KOPT-K1 (cell line): Measurements from ENCODE around the gene MLLT10.

Experiments
- H3K27ac ChIP-seq: fragments of 200-600 bp; sonication (generic); 2 replicates; pipeline ENCODE4 v1.5.1; 2016; ENCODE audit warnings: antibody characterized with exemption, mild to moderate bottlenecking, low read depth, low read length; ENCODE audit not compliant: poor library complexity, severe bottlenecking
- H3K36me3 ChIP-seq: fragments of 200-600 bp; sonication (generic); 2 replicates; pipeline ENCODE4 v1.5.1; 2017; ENCODE audit warnings: antibody characterized with exemption, mild to moderate bottlenecking, low read length, moderate library complexity; ENCODE audit not compliant: insufficient read depth
- H3K9me3 ChIP-seq: fragments of 200-600 bp; sonication (generic); 2 replicates; pipeline ENCODE4 v1.5.1; 2017; ENCODE audit warnings: antibody characterized with exemption, low read length, mild to moderate bottlenecking; ENCODE audit not compliant: insufficient read depth, poor library complexity, severe bottlenecking

The MLLT10 gene

DNA sequence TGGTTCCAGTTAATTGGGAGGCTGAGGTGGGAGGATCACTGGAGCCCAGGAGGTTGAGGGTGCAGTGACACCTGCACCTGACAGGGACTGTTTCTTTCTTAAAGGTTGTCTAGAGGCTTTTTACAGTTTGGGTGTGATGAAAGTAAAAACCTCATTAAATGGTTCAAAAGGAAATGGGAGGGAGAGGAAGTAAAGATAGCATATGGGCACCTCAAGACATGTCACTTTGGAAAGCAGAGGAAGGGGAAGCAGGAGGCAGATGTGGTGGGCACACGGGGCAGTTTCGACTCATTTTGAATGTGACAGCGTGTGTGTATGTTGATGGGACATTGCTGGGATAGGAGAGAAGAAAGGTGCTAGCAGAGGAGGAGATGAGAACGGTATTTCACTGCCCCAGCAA, 203.1 kb downstream of the MLLT10 start:
- H3K27ac ChIP-seq, result peak overlapping the region; percentile 11
- H3K36me3 ChIP-seq, result peaks cover 97% of the 10 kb centered on the region
- H3K9me3 ChIP-seq, result no peaks in the 10 kb centered on the region

DNA sequence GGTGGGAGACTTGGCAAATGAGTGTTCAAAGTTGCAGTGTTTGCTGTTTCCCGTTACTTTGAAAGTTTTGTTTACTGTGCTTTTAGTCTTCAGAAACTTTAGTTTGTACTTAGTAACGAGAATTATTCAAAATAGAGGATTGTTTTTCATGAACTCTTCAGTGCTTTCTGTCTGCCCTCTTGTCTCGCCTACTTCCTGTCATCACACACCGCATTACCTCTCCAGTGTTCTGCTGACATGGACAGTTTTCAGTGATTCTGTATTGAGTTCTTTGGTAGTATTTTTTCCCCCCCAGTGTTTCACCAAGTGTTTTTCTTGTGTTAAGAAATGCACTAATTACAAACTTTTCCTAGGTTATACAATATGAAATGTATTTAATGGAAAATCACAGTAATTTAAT, 207.0 kb downstream of the MLLT10 start:
- Histone ChIP-seq H3K36me3 (peaks cover 87% of the 10 kb centered on the region), H3K9me3 (no peaks in the 10 kb centered on the region), H3K27ac (no peak overlapping the region)

- Histone ChIP-seq H3K9me3 (no peaks in the 10 kb centered on the region), H3K27ac (no peak overlapping the region), H3K36me3 (peaks cover 68% of the 10 kb centered on the region)
Observed at GRCh38 chr10:21742740-21743412, 208.8 kb downstream of the MLLT10 start.

DNA sequence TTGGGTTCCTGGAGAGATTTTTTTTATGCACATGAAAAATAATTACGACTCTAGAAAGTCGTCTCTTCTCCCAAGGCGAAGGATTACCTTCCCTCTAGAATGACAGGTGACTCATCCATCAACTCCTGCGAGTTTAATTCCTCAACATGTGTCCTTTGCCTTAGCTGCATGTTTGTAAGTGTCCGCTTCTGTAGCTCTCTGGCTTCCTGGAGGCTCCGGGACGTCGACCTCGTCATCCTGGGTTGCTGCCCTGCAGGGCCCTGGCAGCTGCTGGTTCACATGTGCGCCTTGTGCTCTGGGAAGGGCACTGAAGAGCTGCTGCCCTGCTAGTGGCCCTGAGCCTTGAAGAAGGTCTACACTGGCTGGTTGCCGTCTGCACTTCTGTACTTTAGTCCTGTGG, 210.2 kb downstream of the MLLT10 start:
- Histone ChIP-seq H3K36me3 (peaks cover 55% of the 10 kb centered on the region), H3K27ac (no peak overlapping the region), H3K9me3 (no peaks in the 10 kb centered on the region)

GRCh38 chr10:21746118-21746517, 212.1 kb downstream of the MLLT10 start:
- H3K27ac ChIP-seq, result peak overlapping the region; percentile 13
- H3K9me3 ChIP-seq, result no peaks in the 10 kb centered on the region
- peaks cover 36% of the 10 kb centered on the region for H3K36me3 ChIP-seq

DNA sequence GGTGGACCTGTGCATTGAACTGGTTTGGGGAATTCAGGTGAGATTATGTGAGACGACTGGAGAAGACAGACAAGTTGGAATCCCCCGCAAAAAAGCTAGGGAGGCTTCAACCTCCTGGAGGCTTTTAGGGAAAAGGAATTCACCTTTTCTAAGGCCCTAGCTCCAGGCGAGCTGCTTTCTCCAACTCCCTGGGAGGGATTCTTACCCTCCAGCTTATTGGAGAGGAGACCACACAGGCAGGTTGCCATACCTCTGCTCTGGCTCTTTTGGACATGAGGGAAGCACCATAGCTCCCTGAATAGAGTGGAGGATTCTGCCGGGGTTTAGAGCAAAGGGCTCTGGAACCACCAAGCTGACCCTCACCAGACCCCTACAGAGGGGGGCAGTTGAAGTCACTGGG, 213.8 kb downstream of the MLLT10 start:
- Histone ChIP-seq H3K9me3 (no peaks in the 10 kb centered on the region), H3K36me3 (peaks cover 19% of the 10 kb centered on the region), H3K27ac (no peak overlapping the region)

- Histone ChIP-seq H3K9me3 (no peaks in the 10 kb centered on the region), H3K27ac (no peak overlapping the region)
Observed at GRCh38 chr10:21749788-21750187, 215.8 kb downstream of the MLLT10 start.

GRCh38 chr10:21750424-21750823, 216.4 kb downstream of the MLLT10 start:
- no peak overlapping the region for H3K27ac ChIP-seq
- no peaks in the 10 kb centered on the region for H3K9me3 ChIP-seq

More at GRCh38 chr10:21749788-21750187, 215.8 kb downstream of the MLLT10 start:
- peaks cover under 1% of the 10 kb centered on the region for H3K36me3 ChIP-seq

GRCh38 chr10:21751341-21752310, 217.6 kb downstream of the MLLT10 start:
- H3K36me3 ChIP-seq, result no peaks in the 10 kb centered on the region
- H3K27ac ChIP-seq, result no peak overlapping the region
- no peaks in the 10 kb centered on the region for H3K9me3 ChIP-seq

More at GRCh38 chr10:21750424-21750823, 216.4 kb downstream of the MLLT10 start:
- no peaks in the 10 kb centered on the region for H3K36me3 ChIP-seq

DNA sequence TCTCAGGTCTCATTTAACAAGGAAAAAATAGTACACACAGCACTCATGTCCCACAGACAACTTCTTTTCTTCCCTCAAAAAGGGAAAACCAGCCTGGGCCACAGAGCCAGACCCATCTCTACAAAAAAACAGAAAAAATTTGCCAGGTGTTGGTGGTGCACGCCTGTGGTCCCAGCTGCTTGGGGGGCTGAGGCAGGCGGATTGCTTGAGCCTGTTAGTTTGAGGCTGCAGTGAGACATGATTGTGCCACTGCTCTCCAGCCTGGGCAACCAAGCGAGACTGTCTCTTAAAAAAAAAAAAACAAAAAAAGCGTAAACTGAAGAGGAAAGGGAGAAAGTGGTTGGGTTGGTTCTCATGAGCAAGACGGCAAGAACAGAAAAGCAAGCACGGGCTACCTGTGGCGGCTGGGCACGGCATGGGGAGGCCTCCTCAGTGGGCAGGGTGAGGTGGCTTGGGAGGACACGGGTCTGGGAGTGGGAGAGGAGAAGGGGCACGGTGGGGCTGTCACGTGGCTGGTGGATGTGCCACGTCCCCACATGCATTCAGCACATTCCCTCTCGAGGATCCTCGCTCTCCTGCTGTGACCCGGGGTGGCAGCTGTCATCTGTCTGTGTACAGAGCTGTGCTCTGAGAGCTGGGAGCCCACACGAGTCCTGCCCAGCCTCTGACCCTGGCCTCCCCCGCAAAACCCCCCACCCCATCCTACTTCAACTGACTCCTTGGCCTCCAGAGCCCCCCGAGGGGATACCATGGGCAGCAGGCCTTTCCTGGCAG, 219.7 kb downstream of the MLLT10 start:
- Histone ChIP-seq H3K27ac (no peak overlapping the region), H3K9me3 (no peaks in the 10 kb centered on the region), H3K36me3 (no peaks in the 10 kb centered on the region)

DNA sequence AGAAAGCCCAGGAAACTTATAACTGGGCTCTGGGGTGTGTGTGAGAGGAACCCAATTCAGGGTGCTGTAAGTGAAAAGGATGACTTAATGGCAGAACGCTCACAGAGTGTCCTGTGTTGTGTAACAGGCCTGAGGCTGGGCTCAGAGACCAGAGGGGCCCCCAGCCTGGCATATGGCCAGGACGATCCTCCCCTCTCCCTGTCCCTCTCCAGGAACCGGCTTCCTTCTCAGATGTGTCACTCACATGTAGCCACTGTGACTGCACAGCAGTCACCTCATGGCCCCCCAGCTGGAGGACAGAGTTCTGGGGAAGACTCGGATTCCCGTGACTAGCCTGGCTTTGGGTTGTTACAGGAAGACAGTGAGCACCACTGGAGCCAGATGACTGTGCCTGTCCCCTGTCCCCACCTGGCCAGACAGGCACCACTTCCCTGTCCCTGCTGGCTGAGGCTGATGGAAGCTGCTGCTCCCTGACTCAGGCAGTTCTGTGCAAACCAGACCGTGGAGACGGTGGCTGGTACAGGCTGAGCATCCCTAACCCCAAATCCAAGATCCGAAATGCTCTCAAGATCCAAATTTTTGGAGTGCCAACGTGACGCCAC, 220.5 kb downstream of the MLLT10 start:
- Histone ChIP-seq H3K9me3 (no peaks in the 10 kb centered on the region), H3K36me3 (0 out of 2 replicates have a peak, but pooled peaks cover 5% of the 10 kb centered on the region), H3K27ac (no peak overlapping the region)

GRCh38 chr10:21756707-21757106, 222.7 kb downstream of the MLLT10 start:
- Histone ChIP-seq H3K27ac (no peak overlapping the region), H3K9me3 (no peaks in the 10 kb centered on the region), H3K36me3 (0 out of 2 replicates have a peak, but pooled peaks cover 5% of the 10 kb centered on the region)

DNA sequence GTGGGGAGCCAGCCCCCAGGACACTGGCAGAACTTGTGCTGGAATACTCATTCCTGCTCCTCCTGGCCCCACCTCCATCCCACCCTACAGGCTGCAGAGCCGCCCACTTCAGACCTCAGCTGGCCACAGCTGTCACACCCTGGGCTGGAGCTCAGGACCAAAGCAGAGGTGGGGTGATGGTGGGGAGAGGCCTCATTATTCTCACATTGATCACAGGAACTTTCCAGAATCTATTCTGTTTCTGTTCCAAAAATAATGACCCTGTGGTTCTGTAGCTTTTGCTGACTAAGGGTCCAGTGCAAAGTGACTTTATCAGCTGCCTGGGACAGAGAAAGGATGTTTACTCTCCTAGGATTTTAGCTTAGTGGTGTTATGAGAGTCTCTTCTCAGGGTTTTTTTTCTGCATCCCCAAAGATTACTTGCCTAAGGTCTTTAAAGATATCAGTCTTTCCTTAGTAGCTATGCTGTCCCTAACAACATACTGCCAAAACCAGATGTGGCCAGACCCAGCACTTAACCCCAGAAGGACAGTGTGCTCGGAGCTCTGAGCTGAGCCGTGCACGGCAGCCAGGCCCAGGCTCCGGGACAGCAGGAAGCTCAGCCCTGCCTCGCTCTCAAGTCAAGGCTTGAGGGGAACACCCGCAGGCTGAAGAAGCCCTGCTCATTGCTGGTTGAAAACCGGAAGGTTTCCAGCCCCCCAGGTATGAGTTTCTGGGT, 223.3 kb downstream of the MLLT10 start:
- no peaks in the 10 kb centered on the region for H3K9me3 ChIP-seq
- H3K27ac ChIP-seq, result no peak overlapping the region
- 0 out of 2 replicates have a peak, but pooled peaks cover 5% of the 10 kb centered on the region for H3K36me3 ChIP-seq

DNA sequence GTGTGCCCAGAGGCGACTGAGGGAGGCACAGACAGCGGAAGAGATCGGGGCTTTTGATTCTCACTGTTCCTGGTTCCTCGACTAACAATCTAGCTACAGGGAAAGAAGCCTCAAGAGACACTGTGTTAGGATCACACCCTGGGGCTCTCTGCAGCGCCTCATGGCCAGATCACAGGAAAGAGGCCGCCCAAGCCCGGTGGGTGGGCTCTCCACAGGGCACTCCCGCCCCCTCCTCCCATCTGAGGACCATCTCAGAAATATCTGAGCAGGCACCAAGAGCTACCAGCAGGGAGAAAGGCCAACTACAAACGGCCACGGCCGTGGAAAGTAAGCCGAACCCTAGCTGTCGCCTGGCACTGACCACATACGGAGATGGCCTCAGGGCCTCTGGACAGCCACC, 224.2 kb downstream of the MLLT10 start:
- 0 out of 2 replicates have a peak, but pooled peaks cover 5% of the 10 kb centered on the region for H3K36me3 ChIP-seq
- no peak overlapping the region for H3K27ac ChIP-seq
- no peaks in the 10 kb centered on the region for H3K9me3 ChIP-seq
